Activated naive CD4-positive, alpha-beta T cell treated with anti-CD3 and anti-CD28 coated beads, Interleukin-2, amount 50 U/mL, for 72 hours (primary cell): ENCODE measurements around the gene CUL2. TPM values are rescaled to one million over a fixed set of nuclear protein-coding genes. Genes with fewer than 3 reads are reported as not detected.
"Not testable (repeated sequence)": the region's sequence is repeated elsewhere in the genome, so short reads cannot be mapped to it uniquely, and the experiment has no call there.

Experiments used
- ATAC-seq, 2 donors: fragments of 150-1000 bp; cut with Tn5 transposase; 2 replicates each; pipeline ENCODE4 v1.10.0; 2021; ENCODE audit warnings: mild to moderate bottlenecking in 2 of 2, moderate library complexity in 2 of 2
- DNase-seq, 2 donors: peaks; one replicate each; pipeline ENCODE4 v3.0.0; 2021 to 2022; ENCODE audit warnings: low spot score in 2 of 2
- H3K27ac Mint-ChIP-seq, 2 donors: one replicate each; pipeline ENCODE4 v1.8.0; 2022; ENCODE audit warnings: mild to moderate bottlenecking in 2 of 2, mixed read lengths in 2 of 2
- H3K36me3 Mint-ChIP-seq, 2 donors: one replicate each; pipeline ENCODE4 v1.8.0; 2022; ENCODE audit warnings: mixed read lengths in 2 of 2
- H3K9me3 Mint-ChIP-seq, 2 donors: one replicate each; pipeline ENCODE4 v1.8.0; 2022; ENCODE audit warnings: mixed read lengths in 2 of 2
- total RNA-seq, 2 donors: library from RNA; stranded (reverse); gene quantifications; one replicate each; pipeline ENCODE4 v1.2.3, GENCODE V29; 2022

Gene CUL2
- total RNA-seq, 2 donors from 2014 or later: 43.8 to 45.9 TPM

GRCh38 chr10:35007858-35008301 is 82.3 kb downstream of the CUL2 start:
- DNase-seq: no peak
- H3K27ac Mint-ChIP-seq: no peak overlapping the region
- peaks cover 0 to 18% of the 10 kb centered on the region in 2 donors for H3K36me3 Mint-ChIP-seq
- H3K9me3 Mint-ChIP-seq: no peaks in the 10 kb centered on the region
- no peak for ATAC-seq

- DNase-seq (no peak), ATAC-seq (no peak)
- Mint-ChIP-seq H3K36me3 (peaks cover 0 to 8% of the 10 kb centered on the region in 2 donors), H3K27ac (no peak overlapping the region), H3K9me3 (no peaks in the 10 kb centered on the region)
These were observed 83.3 kb downstream of the CUL2 start for GRCh38 chr10:35006836-35007235.

- Mint-ChIP-seq H3K36me3 (peaks cover 0 to 4% of the 10 kb centered on the region in 2 donors), H3K27ac (no peak overlapping the region), H3K9me3 (no peaks in the 10 kb centered on the region)
- no peak for ATAC-seq
- no peak for DNase-seq
These were observed 84.3 kb downstream of the CUL2 start for GRCh38 chr10:35005868-35006267.

GRCh38 chr10:35004651-35005050 is 85.5 kb downstream of the CUL2 start:
- Mint-ChIP-seq H3K9me3 (no peaks in the 10 kb centered on the region), H3K36me3 (no peaks in the 10 kb centered on the region), H3K27ac (no peak overlapping the region)
- ATAC-seq (peak in 1 of 2 donors; percentile 22), DNase-seq (no peak)

- peak overlapping the region in 1 of 2 donors; percentile 16 for H3K27ac Mint-ChIP-seq
- DNase-seq (no peak), ATAC-seq (no peak)
- H3K36me3 Mint-ChIP-seq: no peaks in the 10 kb centered on the region
- H3K9me3 Mint-ChIP-seq: no peaks in the 10 kb centered on the region
These were observed 86.2 kb downstream of the CUL2 start for GRCh38 chr10:35003906-35004305.

GRCh38 chr10:35000936-35001335 is 89.2 kb downstream of the CUL2 start:
- ATAC-seq: no peak

GRCh38 chr10:34999532-34999931 is 90.6 kb downstream of the CUL2 start:
- no peak overlapping the region for H3K27ac Mint-ChIP-seq
- H3K9me3 Mint-ChIP-seq: no peaks in the 10 kb centered on the region
- ATAC-seq (no peak), DNase-seq (no peak)
- H3K36me3 Mint-ChIP-seq: no peaks in the 10 kb centered on the region

More at GRCh38 chr10:35000936-35001335, 89.2 kb downstream of the CUL2 start:
- no peaks in the 10 kb centered on the region for H3K9me3 Mint-ChIP-seq
- no peak for DNase-seq
- H3K36me3 Mint-ChIP-seq: no peaks in the 10 kb centered on the region
- no peak overlapping the region for H3K27ac Mint-ChIP-seq

- no peaks in the 10 kb centered on the region for H3K36me3 Mint-ChIP-seq
- DNase-seq (no peak), ATAC-seq (no peak)
- H3K27ac Mint-ChIP-seq: no peak overlapping the region
- no peaks in the 10 kb centered on the region for H3K9me3 Mint-ChIP-seq
These were observed 91.2 kb downstream of the CUL2 start for GRCh38 chr10:34998940-34999339.

- peak overlapping the region; percentile 48 to 63 for H3K27ac Mint-ChIP-seq
- H3K36me3 Mint-ChIP-seq: no peaks in the 10 kb centered on the region
- no peak for ATAC-seq
- DNase-seq: no peak
- H3K9me3 Mint-ChIP-seq: no peaks in the 10 kb centered on the region
These were observed 93.3 kb downstream of the CUL2 start for GRCh38 chr10:34996843-34997242.

GRCh38 chr10:34995925-34996324 is 94.2 kb downstream of the CUL2 start:
- Mint-ChIP-seq H3K36me3 (no peaks in the 10 kb centered on the region), H3K27ac (peak overlapping the region in 1 of 2 donors; percentile 87), H3K9me3 (no peaks in the 10 kb centered on the region)
- ATAC-seq (no peak), DNase-seq (no peak)

GRCh38 chr10:34994565-34995142 is 95.5 kb downstream of the CUL2 start:
- ATAC-seq: peak; percentile 97 to 99
- DNase-seq: peak; percentile 61 to 65
- Mint-ChIP-seq H3K36me3 (no peaks in the 10 kb centered on the region), H3K27ac (peak overlapping the region; percentile 84 to 87), H3K9me3 (no peaks in the 10 kb centered on the region)

- H3K27ac Mint-ChIP-seq: peak overlapping the region; percentile 84 to 87
- H3K9me3 Mint-ChIP-seq: no peaks in the 10 kb centered on the region
- no peak for ATAC-seq
- DNase-seq: no peak
- H3K36me3 Mint-ChIP-seq: no peaks in the 10 kb centered on the region
These were observed 96.4 kb downstream of the CUL2 start for GRCh38 chr10:34993782-34994181.

- not testable (repeated sequence) for H3K9me3 Mint-ChIP-seq, DNase-seq, H3K27ac Mint-ChIP-seq, H3K36me3 Mint-ChIP-seq, ATAC-seq
These were observed 99.0 kb downstream of the CUL2 start for GRCh38 chr10:34991117-34991516.

- ATAC-seq (no peak), DNase-seq (no peak)
- Mint-ChIP-seq H3K27ac (no peak overlapping the region), H3K9me3 (peaks cover 7 to 13% of the 10 kb centered on the region in 2 donors), H3K36me3 (peaks cover 12 to 14% of the 10 kb centered on the region in 2 donors)
These were observed 101.6 kb downstream of the CUL2 start for GRCh38 chr10:34988397-34989067.

GRCh38 chr10:34985823-34986222 is 104.3 kb downstream of the CUL2 start:
- H3K9me3 Mint-ChIP-seq: peaks cover 7 to 13% of the 10 kb centered on the region in 2 donors
- ATAC-seq (peak in 1 of 2 donors; percentile 24), DNase-seq (no peak)
- H3K36me3 Mint-ChIP-seq: peaks cover 12 to 14% of the 10 kb centered on the region in 2 donors
- no peak overlapping the region for H3K27ac Mint-ChIP-seq

GRCh38 chr10:34985146-34985545 is 105.0 kb downstream of the CUL2 start:
- no peak for ATAC-seq
- Mint-ChIP-seq H3K27ac (no peak overlapping the region), H3K36me3 (peaks cover 12 to 14% of the 10 kb centered on the region in 2 donors), H3K9me3 (peaks cover 7 to 13% of the 10 kb centered on the region in 2 donors)
- no peak for DNase-seq

GRCh38 chr10:34981844-34982243 is 108.3 kb downstream of the CUL2 start:
- DNase-seq: no peak
- ATAC-seq: no peak
- Mint-ChIP-seq H3K9me3 (peaks cover 7 to 13% of the 10 kb centered on the region in 2 donors), H3K36me3 (peaks cover 12 to 14% of the 10 kb centered on the region in 2 donors), H3K27ac (no peak overlapping the region)

- peaks cover 1% of the 10 kb centered on the region in 2 donors for H3K36me3 Mint-ChIP-seq
- no peak overlapping the region for H3K27ac Mint-ChIP-seq
- no peak for ATAC-seq
- H3K9me3 Mint-ChIP-seq: peaks cover 4 to 8% of the 10 kb centered on the region in 2 donors
- DNase-seq: no peak
These were observed 110.2 kb downstream of the CUL2 start for GRCh38 chr10:34979938-34980337.
